H9 (cell line): ENCODE results near the gene SELPLG. TPM values are rescaled to one million over a fixed set of nuclear protein-coding genes. Genes with fewer than 3 reads are reported as not detected.
A peak's percentile ranks its signal among the peaks of the same experiment; 100 is the strongest.

Experiments
- DNase-seq: peaks from one replicate; pipeline ENCODE4 v3.0.0-alpha.2; 2017
- H2AFZ ChIP-seq: one replicate; pipeline ENCODE4 v1.6.1; 2013; ENCODE audit warnings: mild to moderate bottlenecking, low read length, control low read depth, moderate library complexity
- H2AK5ac ChIP-seq: 2 replicates; pipeline ENCODE4 v1.6.1; 2013; ENCODE audit warnings: low read length, control low read depth, mixed read lengths; ENCODE audit not compliant: insufficient read length
- H2BK120ac ChIP-seq: one replicate; pipeline ENCODE4 v1.6.1; 2013; ENCODE audit warnings: low read depth, mild to moderate bottlenecking, low read length, control low read depth, inconsistent platforms; ENCODE audit not compliant: poor library complexity, severe bottlenecking
- H2BK12ac ChIP-seq: 2 replicates; pipeline ENCODE4 v1.6.1; 2013; ENCODE audit warnings: low read length, control low read depth, mixed read lengths, low read depth; ENCODE audit not compliant: insufficient read length
- H2BK15ac ChIP-seq: 2 replicates; pipeline ENCODE4 v1.6.1; 2013; ENCODE audit warnings: low read depth, low read length, control low read depth
- H2BK20ac ChIP-seq: one replicate; pipeline ENCODE4 v1.6.1; 2013; ENCODE audit warnings: low read depth, mild to moderate bottlenecking, low read length, control low read depth, inconsistent platforms; ENCODE audit not compliant: poor library complexity, severe bottlenecking
- H2BK5ac ChIP-seq: 2 replicates; pipeline ENCODE4 v1.6.1; 2013; ENCODE audit warnings: low read length, control low read depth, mixed read lengths; ENCODE audit not compliant: insufficient read length
- H3K14ac ChIP-seq: 2 replicates; pipeline ENCODE4 v1.6.1; 2013; ENCODE audit warnings: low read length, control low read depth; ENCODE audit not compliant: insufficient read depth
- H3K18ac ChIP-seq: 2 replicates; pipeline ENCODE4 v1.6.1; 2013; ENCODE audit warnings: low read depth, mild to moderate bottlenecking, mixed read lengths, low read length, control low read depth; ENCODE audit not compliant: insufficient read length
- H3K23ac ChIP-seq: 2 replicates; pipeline ENCODE4 v1.6.1; 2013; ENCODE audit warnings: low read length, control low read depth, mixed read lengths, low read depth; ENCODE audit not compliant: insufficient read length
- H3K23me2 ChIP-seq: 2 replicates; pipeline ENCODE4 v1.6.1; 2013; ENCODE audit warnings: low read depth, mild to moderate bottlenecking, mixed read lengths, low read length, control low read depth; ENCODE audit not compliant: insufficient read length, poor library complexity, severe bottlenecking
- H3K27ac ChIP-seq: 2 replicates; pipeline ENCODE4 v1.5.1; 2013; ENCODE audit warnings: low read length, control low read depth, mixed read lengths, low read depth; ENCODE audit not compliant: insufficient read length
- H3K27me3 ChIP-seq: 2 replicates; pipeline ENCODE4 v1.6.1; 2013; ENCODE audit warnings: low read length, control low read depth, inconsistent platforms; ENCODE audit not compliant: insufficient read depth
- H3K4ac ChIP-seq: 2 replicates; pipeline ENCODE4 v1.6.1; 2013; ENCODE audit warnings: low read depth, mild to moderate bottlenecking, control low read depth, inconsistent platforms, low read length, moderate library complexity
- H3K4me1 ChIP-seq: 2 replicates; pipeline ENCODE4 v1.6.1; 2013; ENCODE audit warnings: low read length, control low read depth, inconsistent platforms; ENCODE audit not compliant: insufficient read depth
- H3K4me2 ChIP-seq: 2 replicates; pipeline ENCODE4 v1.6.1; 2013; ENCODE audit warnings: low read length, control low read depth, mixed read lengths; ENCODE audit not compliant: insufficient read length, insufficient read depth
- H3K56ac ChIP-seq: 2 replicates; pipeline ENCODE4 v1.6.1; 2013; ENCODE audit warnings: low read depth, mild to moderate bottlenecking, mixed read lengths, low read length, control low read depth; ENCODE audit not compliant: insufficient read length
- H3K79me1 ChIP-seq: 2 replicates; pipeline ENCODE4 v1.6.1; 2013; ENCODE audit warnings: low read depth, mild to moderate bottlenecking, moderate library complexity, low read length, control low read depth, inconsistent platforms; ENCODE audit not compliant: insufficient read depth, poor library complexity, severe bottlenecking
- H3K79me2 ChIP-seq: 2 replicates; pipeline ENCODE4 v1.6.1; 2013; ENCODE audit warnings: low read length, control low read depth, inconsistent platforms; ENCODE audit not compliant: insufficient read depth
- H3K9ac ChIP-seq: 2 replicates; pipeline ENCODE4 v1.6.1; 2013; ENCODE audit warnings: low read length, control low read depth, mixed read lengths; ENCODE audit not compliant: insufficient read length; ENCODE audit errors: extremely low read depth
- H3K9me3 ChIP-seq: one replicate; pipeline ENCODE4 v1.6.1; 2013; ENCODE audit warnings: low read depth, low read length, inconsistent platforms; ENCODE audit not compliant: control insufficient read depth
- H3T11ph ChIP-seq: one replicate; pipeline ENCODE4 v1.6.1; 2013; ENCODE audit warnings: mild to moderate bottlenecking, low read length, control low read depth, inconsistent platforms
- H4K20me1 ChIP-seq: one replicate; pipeline ENCODE4 v1.6.1; 2013; ENCODE audit not compliant: control insufficient read depth, insufficient read length, insufficient read depth
- H4K5ac ChIP-seq: 2 replicates; pipeline ENCODE4 v1.6.1; 2013; ENCODE audit warnings: low read depth, mild to moderate bottlenecking, mixed read lengths, low read length, control low read depth; ENCODE audit not compliant: insufficient read length
- H4K8ac ChIP-seq: replicated peaks from 2 replicates; pipeline ENCODE4 v1.6.1; 2013; ENCODE audit warnings: low read length, control low read depth, mixed read lengths, low read depth; ENCODE audit not compliant: insufficient read length
- H4K91ac ChIP-seq: 2 replicates; pipeline ENCODE4 v1.6.1; 2013; ENCODE audit warnings: low read depth, mild to moderate bottlenecking, moderate library complexity, mixed read lengths, low read length, control low read depth; ENCODE audit not compliant: insufficient read length
- H3K27ac Mint-ChIP-seq, 3 experiments: 2 replicates in 2 of 3; 3 replicates in 1 of 3; pipeline ENCODE4 v1.8.0; 2020 to 2021; ENCODE audit warnings: mixed read lengths in 3 of 3, mild to moderate bottlenecking in 1 of 3, moderate library complexity in 1 of 3
- H3K27me3 Mint-ChIP-seq: 2 replicates; pipeline ENCODE4 v1.8.0; 2021; ENCODE audit warnings: low read depth, mild to moderate bottlenecking, moderate library complexity, mixed read lengths
- H3K36me3 Mint-ChIP-seq, 3 experiments: 2 replicates in 2 of 3; 3 replicates in 1 of 3; pipeline ENCODE4 v1.8.0; 2020 to 2021; ENCODE audit warnings: low read depth in 3 of 3, mixed read lengths in 3 of 3; ENCODE audit not compliant: insufficient read depth in 1 of 3
- H3K4me1 Mint-ChIP-seq, 2 experiments: 2 replicates each; pipeline ENCODE4 v1.8.0; 2020; ENCODE audit warnings: mixed read lengths in 2 of 2
- H3K4me3 Mint-ChIP-seq, 2 experiments: 2 replicates in 1 of 2; 3 replicates in 1 of 2; pipeline ENCODE4 v1.8.0; 2020 to 2021; ENCODE audit warnings: mild to moderate bottlenecking in 2 of 2, mixed read lengths in 2 of 2, moderate library complexity in 1 of 2
- H3K9me3 Mint-ChIP-seq, 2 experiments: 2 replicates in 1 of 2; 3 replicates in 1 of 2; pipeline ENCODE4 v1.8.0; 2020; ENCODE audit warnings: mild to moderate bottlenecking in 2 of 2, mixed read lengths in 2 of 2, moderate library complexity in 1 of 2
- CTCF ChIP-seq: fragments of 200-600 bp; sonication (generic); conservative IDR thresholded peaks from 3 replicates; pipeline ENCODE4 v1.8.0; 2021; ENCODE audit warnings: antibody characterized with exemption, mild to moderate bottlenecking
- WGBS: extraction: QIAGEN DNeasy Blood & Tissue Kit; methylation state at CpG from one replicate; pipeline ENCODE4 v1.1.7; 2013; ENCODE audit warnings: missing lambda C conversion rate, low lambda C conversion rate, mixed read lengths; ENCODE audit not compliant: insufficient read length; ENCODE audit errors: extremely low coverage; 5-methylcytosine and 5-hydroxymethylcytosine counted together
- total RNA-seq: library from RNA; stranded (reverse); gene quantifications from 2 replicates; pipeline ENCODE4 v1.2.1, GENCODE V29; 2021

The SELPLG gene
- total RNA-seq, 1 experiment from 2014 or later: 0.15 TPM

DNA sequence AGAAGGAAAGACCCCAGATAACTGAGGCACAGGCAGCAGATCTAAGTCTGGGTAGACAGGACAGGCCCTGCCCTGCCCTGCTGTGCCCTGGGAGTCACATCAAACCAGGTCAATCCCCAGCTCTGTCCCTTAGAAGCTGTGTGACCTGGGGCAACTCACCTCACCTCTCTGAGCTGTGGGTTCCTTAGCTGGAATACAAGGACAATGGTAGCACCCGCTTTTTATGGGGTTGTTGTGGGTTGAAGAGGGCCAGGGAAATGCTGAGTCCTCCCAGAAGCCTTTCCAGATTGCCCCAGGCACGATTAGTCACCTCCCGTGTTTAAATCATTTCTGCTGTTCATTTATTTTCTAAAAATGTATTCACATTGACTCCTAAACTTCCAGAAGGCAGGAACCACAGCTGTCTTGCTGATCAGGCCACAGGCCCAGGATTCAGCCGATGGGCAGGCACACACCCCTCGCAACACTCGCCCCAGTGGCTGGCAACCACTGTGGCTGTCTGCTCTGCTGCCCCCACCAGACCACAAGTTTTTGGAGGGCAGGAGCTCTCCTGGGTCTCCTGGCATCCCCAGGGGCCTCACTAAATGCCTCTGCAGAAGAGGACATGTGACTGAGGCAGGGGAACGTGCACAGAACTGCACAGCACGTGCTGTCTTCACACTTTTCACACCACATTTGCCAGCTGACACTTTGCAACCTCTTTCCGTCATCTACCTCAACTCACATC lies 3.0 kb downstream of the SELPLG start:
- Histone ChIP-seq H3K9me3 (no peaks in the 10 kb centered on the region), H4K20me1 (no peaks in the 10 kb centered on the region), H3K4me2 (no peak overlapping the region), H3K4ac (no peak overlapping the region), H3K9ac (no peak overlapping the region), H2BK20ac (no peak overlapping the region), H2BK15ac (no peak overlapping the region), H3T11ph (no peak overlapping the region), H3K23me2 (no peaks in the 10 kb centered on the region), H3K56ac (no peak overlapping the region), H3K23ac (no peak overlapping the region), H4K8ac (no peak overlapping the region), H3K27me3 (no peaks in the 10 kb centered on the region), H3K79me2 (no peaks in the 10 kb centered on the region), H2BK5ac (no peak overlapping the region), H2BK12ac (no peak overlapping the region), H3K14ac (no peak overlapping the region), H2AFZ (no peak overlapping the region), H4K5ac (no peak overlapping the region), H2BK120ac (no peak overlapping the region), H4K91ac (no peak overlapping the region), H3K79me1 (no peaks in the 10 kb centered on the region), H2AK5ac (no peak overlapping the region), H3K18ac (no peak overlapping the region), H3K27ac (no peak overlapping the region), H3K4me1 (peaks cover 8% of the 10 kb centered on the region; the same call in 1 of the 2 replicates)
- no peak for TF ChIP-seq CTCF
- no peak for DNase-seq
- H3K27me3 Mint-ChIP-seq: no peaks in the 10 kb centered on the region
- H3K4me1 Mint-ChIP-seq: peaks cover 32 to 44% of the 10 kb centered on the region in 2 experiments
- peak overlapping the region in 2 of 3 experiments; percentile 11 to 40; a peak in 1 of 7 replicates for H3K27ac Mint-ChIP-seq
- no peaks in the 10 kb centered on the region for H3K36me3 Mint-ChIP-seq
- peak overlapping the region in 1 of 2 experiments; percentile 10; a peak in 1 of 5 replicates for H3K4me3 Mint-ChIP-seq
- WGBS: no CpG with 5 or more reads among the region's 9 CpGs
- H3K9me3 Mint-ChIP-seq: no peaks in the 10 kb centered on the region
